Activated CD4-positive, alpha-beta T cell treated with anti-CD3 and anti-CD28 coated beads for 36 hours (primary cell): ENCODE measurements around the gene ZNF491. TPM values are rescaled to one million over a fixed set of nuclear protein-coding genes. Genes with fewer than 3 reads are reported as not detected.
A peak's percentile ranks its signal among the peaks of the same experiment; 100 is the strongest.
"Not testable (repeated sequence)": the region's sequence is repeated elsewhere in the genome, so short reads cannot be mapped to it uniquely, and the experiment has no call there.

Experiments
- ATAC-seq: fragments of 200-7000 bp; cut with Tn5 transposase; one replicate; pipeline ENCODE4 v1.10.0; 2021; ENCODE audit warnings: mild to moderate bottlenecking, moderate library complexity
- CTCF ChIA-PET: fragments of 350-600 bp; sonication (Branson Sonifier 250); formaldehyde crosslinking; loops from one replicate; lab custom pipeline; 2021; ENCODE audit warnings: antibody characterized with exemption; lab: Charles Lee
- POLR2A ChIA-PET: fragments of 350-600 bp; sonication (Branson Sonifier 250); formaldehyde crosslinking; loops from one replicate; lab custom pipeline; 2021; ENCODE audit warnings: antibody characterized with exemption, inconsistent platforms; lab: Charles Lee
- DNase-seq: peaks from one replicate; pipeline ENCODE4 v3.0.0-alpha.2; 2020
- H3K27ac Mint-ChIP-seq: one replicate; pipeline ENCODE4 v1.8.0; 2021; ENCODE audit warnings: mixed read lengths
- H3K27me3 Mint-ChIP-seq: one replicate; pipeline ENCODE4 v1.8.0; 2021; ENCODE audit warnings: mixed read lengths
- H3K36me3 Mint-ChIP-seq: one replicate; pipeline ENCODE4 v1.8.0; 2021; ENCODE audit warnings: low read depth, mixed read lengths
- H3K4me1 Mint-ChIP-seq: one replicate; pipeline ENCODE4 v1.8.0; 2021; ENCODE audit warnings: mixed read lengths
- H3K4me3 Mint-ChIP-seq: one replicate; pipeline ENCODE4 v1.8.0; 2021; ENCODE audit warnings: mild to moderate bottlenecking, moderate library complexity, mixed read lengths
- H3K9me3 Mint-ChIP-seq: one replicate; pipeline ENCODE4 v1.8.0; 2021; ENCODE audit warnings: low read depth, mixed read lengths
- intact Hi-C, 2 experiments: fragments of 100-400 bp; cut with DNase I in 1 of 2; cut with micrococcal nuclease in 1 of 2; formaldehyde crosslinking; loops; one replicate each; pipeline versions ENCODE4 v1.14.2 to v1.15.1; 2022 to 2024; cut with DNase I, micrococcal nuclease
- total RNA-seq, 2 experiments: library from RNA; stranded (reverse); gene quantifications; one replicate each; pipeline ENCODE4 v1.2.3, GENCODE V29; 2021

Gene ZNF491
- total RNA-seq, 2 experiments from 2014 or later: 0.60 to 1.2 TPM

- Mint-ChIP-seq H3K27me3 (no peaks in the 10 kb centered on the region), H3K27ac (no peak overlapping the region), H3K9me3 (peaks cover 8% of the 10 kb centered on the region), H3K4me3 (no peak overlapping the region), H3K4me1 (peaks cover 12% of the 10 kb centered on the region), H3K36me3 (no peaks in the 10 kb centered on the region)
- ATAC-seq (no peak), DNase-seq (no peak)
- ChIA-PET CTCF (no interaction called here), POLR2A (no interaction called here)
- intact Hi-C loops: no loop called here
Measured at GRCh38 chr19:11843722-11844121, 45.4 kb downstream of the ZNF491 start.

- ATAC-seq, DNase-seq, H3K9me3 Mint-ChIP-seq, POLR2A ChIA-PET, H3K4me3 Mint-ChIP-seq, H3K27me3 Mint-ChIP-seq, H3K27ac Mint-ChIP-seq: not testable (repeated sequence)
- intact Hi-C loops: loop anchor here (1.0 to 5.0 kb wide), 6 partner anchors 33 to 294 kb away; partner anchors contain the start of genes ZNF440 (in 2 of the 2) and ZNF491 (in 1 of the 2)
- CTCF ChIA-PET: interaction anchor here (0.6 to 2.1 kb wide), 2 partner anchors 49 to 377 kb away, joined by 4 to 10 read pairs; partner anchors contain the start of gene ZNF491
- Mint-ChIP-seq H3K36me3 (peaks cover 21% of the 10 kb centered on the region), H3K4me1 (peaks cover 30% of the 10 kb centered on the region)
Measured at GRCh38 chr19:11847615-11848014, 49.3 kb downstream of the ZNF491 start.

GRCh38 chr19:11848200-11848593 lies 49.9 kb downstream of the ZNF491 start:
- intact Hi-C loops: loop anchor here (1.0 to 5.0 kb wide), 6 partner anchors 34 to 293 kb away; partner anchors contain the start of genes ZNF440 (in 2 of the 2) and ZNF491 (in 1 of the 2)
- no peaks in the 10 kb centered on the region for H3K27me3 Mint-ChIP-seq
- ChIA-PET POLR2A (no interaction called here), CTCF (interaction anchor here (0.6 to 2.1 kb wide), 2 partner anchors 50 to 693 kb away, joined by 4 to 10 read pairs; partner anchors contain the start of gene ZNF491)
- peak overlapping the region; percentile 83 for H3K27ac Mint-ChIP-seq
- DNase-seq (no peak), ATAC-seq (no peak)
- H3K4me1 Mint-ChIP-seq: peaks cover 26% of the 10 kb centered on the region
- H3K36me3 Mint-ChIP-seq: peaks cover 25% of the 10 kb centered on the region
- H3K4me3 Mint-ChIP-seq: peak overlapping the region; percentile 80
- H3K9me3 Mint-ChIP-seq: peaks cover 6% of the 10 kb centered on the region

- peaks cover 3% of the 10 kb centered on the region for H3K9me3 Mint-ChIP-seq
- peaks cover 23% of the 10 kb centered on the region for H3K4me1 Mint-ChIP-seq
- intact Hi-C loops: loop anchor here (1.0 to 5.0 kb wide), 6 partner anchors 35 to 292 kb away; partner anchors contain the start of genes ZNF440 (in 2 of the 2) and ZNF491 (in 1 of the 2)
- H3K27ac Mint-ChIP-seq: peak within 1 kb of the TSS; percentile 85
- POLR2A ChIA-PET: no interaction called here
- DNase-seq (peak; percentile 96), ATAC-seq (peak; percentile 100)
- peaks cover 30% of the 10 kb centered on the region for H3K36me3 Mint-ChIP-seq
- H3K27me3 Mint-ChIP-seq: no peaks in the 10 kb centered on the region
- H3K4me3 Mint-ChIP-seq: peak within 1 kb of the TSS; percentile 80
- CTCF ChIA-PET: interaction anchor here (0.6 to 2.1 kb wide), 2 partner anchors 51 to 692 kb away, joined by 4 to 10 read pairs; partner anchors contain the start of gene ZNF491
Measured at GRCh38 chr19:11848594-11849469, 50.5 kb downstream of the ZNF491 start, which contains the start of gene ZNF439. TSS of gene ZNF439 (plus strand) at chr19:11848726. CDS start at chr19:11848868, 142 bp downstream.

GRCh38 chr19:11850289-11850688 lies 52.0 kb downstream of the ZNF491 start:
- Mint-ChIP-seq H3K4me1 (peaks cover 23% of the 10 kb centered on the region), H3K9me3 (peaks cover 11% of the 10 kb centered on the region), H3K4me3 (peak overlapping the region; percentile 80), H3K36me3 (peaks cover 39% of the 10 kb centered on the region)
- H3K27ac Mint-ChIP-seq, CTCF ChIA-PET, H3K27me3 Mint-ChIP-seq, ATAC-seq, intact Hi-C loops, DNase-seq: not testable (repeated sequence)
- POLR2A ChIA-PET: interaction anchor here (0.6 kb wide), 1 partner anchor 13 kb away, joined by 3 read pairs; no protein-coding TSS in a partner anchor

GRCh38 chr19:11853358-11853757 lies 55.0 kb downstream of the ZNF491 start:
- POLR2A ChIA-PET: no interaction called here
- peaks cover 63% of the 10 kb centered on the region for H3K36me3 Mint-ChIP-seq
- peaks cover 19% of the 10 kb centered on the region for H3K4me1 Mint-ChIP-seq
- no peak overlapping the region for H3K27ac Mint-ChIP-seq
- H3K4me3 Mint-ChIP-seq: no peak overlapping the region
- no peaks in the 10 kb centered on the region for H3K27me3 Mint-ChIP-seq
- CTCF ChIA-PET: no interaction called here
- intact Hi-C loops: no loop called here
- ATAC-seq (no peak), DNase-seq (no peak)
- peaks cover 37% of the 10 kb centered on the region for H3K9me3 Mint-ChIP-seq

- H3K27me3 Mint-ChIP-seq: no peaks in the 10 kb centered on the region
- POLR2A ChIA-PET: no interaction called here
- H3K4me1 Mint-ChIP-seq: no peaks in the 10 kb centered on the region
- no peak overlapping the region for H3K27ac Mint-ChIP-seq
- no peak overlapping the region for H3K4me3 Mint-ChIP-seq
- no peak for DNase-seq
- ATAC-seq: no peak
- H3K36me3 Mint-ChIP-seq: peaks cover 71% of the 10 kb centered on the region
- CTCF ChIA-PET: interaction anchor here (0.6 to 1.3 kb wide), 3 partner anchors 59 to 242 kb away, joined by 3 to 5 read pairs (median 5); partner anchors contain the start of gene ZNF491
- peaks cover 65% of the 10 kb centered on the region for H3K9me3 Mint-ChIP-seq
- intact Hi-C loops: no loop called here
Measured at GRCh38 chr19:11856596-11857250, 58.4 kb downstream of the ZNF491 start.

Other genes starting within 250 kb of the ZNF491 start
- 10 to 100 TPM; 48.0 to 53.7 TPM for gene ELOF1, start 239.3 kb upstream of the ZNF491 start, total RNA-seq
- gene ACP5, start 220.9 kb upstream of the ZNF491 start, total RNA-seq: 10 to 100 TPM; 10.3 to 12.4 TPM
- 1 to 10 TPM; 6.4 to 6.7 TPM for gene ZNF627, start 201.0 kb upstream of the ZNF491 start, total RNA-seq
- 1 to 10 TPM; 2.9 to 3.0 TPM for gene ZNF823, start 59.6 kb upstream of the ZNF491 start, total RNA-seq
- gene ZNF441, start 31.5 kb upstream of the ZNF491 start, total RNA-seq: 1 to 10 TPM; 4.3 to 5.0 TPM
- gene ZNF440, start 15.8 kb downstream of the ZNF491 start, total RNA-seq: 1 to 10 TPM; 7.0 to 7.7 TPM
- gene ZNF439, start 50.2 kb downstream of the ZNF491 start, total RNA-seq: 10 to 100 TPM; 10.4 to 11.4 TPM
- 1 to 10 TPM; 2.4 to 2.5 TPM for gene ZNF69, start 89.3 kb downstream of the ZNF491 start, total RNA-seq
- 10 to 100 TPM; 13.3 to 14.5 TPM for gene ZNF700, start 126.6 kb downstream of the ZNF491 start, total RNA-seq
- 1 to 10 TPM; 1.1 to 1.2 TPM for gene ZNF763, start 166.5 kb downstream of the ZNF491 start, total RNA-seq
- 1 to 10 TPM; 1.2 to 1.5 TPM for gene ZNF433, start 237.2 kb downstream of the ZNF491 start, total RNA-seq